HG02973 (cell line): ENCODE data around the gene NBPF26.
A peak's percentile ranks its signal among the peaks of the same experiment; 100 is the strongest.
"Not testable (repeated sequence)": the region's sequence is repeated elsewhere in the genome, so short reads cannot be mapped to it uniquely, and the experiment has no call there.

Experiments used
- ATAC-seq: cut with Tn5 transposase; IDR thresholded peaks from one replicate; pipeline ENCODE4 v1.9.1; 2021; ENCODE audit warnings: moderate library complexity; ENCODE audit not compliant: unreplicated experiment

NBPF26 gene

GRCh38 chr1:120850537-120851421, 127.0 kb downstream of the NBPF26 start:
- ATAC-seq: peak; percentile 84

- not testable (repeated sequence) for ATAC-seq
These were observed 134.4 kb downstream of the NBPF26 start for GRCh38 chr1:120858144-120858543.

- not testable (repeated sequence) for ATAC-seq
These were observed 136.0 kb downstream of the NBPF26 start for GRCh38 chr1:120859615-120860234.

DNA sequence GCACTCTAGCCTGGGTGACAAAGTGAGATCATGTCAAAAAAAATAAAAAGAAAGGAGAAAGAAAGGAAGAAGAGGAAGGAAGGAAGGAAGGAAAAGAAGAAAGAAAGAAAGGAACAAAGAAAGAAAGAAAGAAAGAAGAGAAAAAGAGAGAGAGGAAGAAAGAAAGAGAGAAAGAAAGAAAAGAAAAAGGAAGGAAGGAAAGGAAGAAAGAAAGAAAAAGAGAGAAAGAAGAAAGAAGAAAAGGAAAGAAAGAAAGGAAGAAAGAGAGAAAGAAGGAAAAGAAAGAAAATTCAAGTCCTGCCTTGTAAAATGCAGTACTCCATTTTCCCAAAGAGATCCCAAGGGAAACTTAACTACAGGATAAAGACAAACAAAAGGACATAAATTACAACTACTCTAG, 154.5 kb downstream of the NBPF26 start:
- not testable (repeated sequence) for ATAC-seq

- not testable (repeated sequence) for ATAC-seq
These were observed 156.3 kb downstream of the NBPF26 start for GRCh38 chr1:120880056-120880455.

DNA sequence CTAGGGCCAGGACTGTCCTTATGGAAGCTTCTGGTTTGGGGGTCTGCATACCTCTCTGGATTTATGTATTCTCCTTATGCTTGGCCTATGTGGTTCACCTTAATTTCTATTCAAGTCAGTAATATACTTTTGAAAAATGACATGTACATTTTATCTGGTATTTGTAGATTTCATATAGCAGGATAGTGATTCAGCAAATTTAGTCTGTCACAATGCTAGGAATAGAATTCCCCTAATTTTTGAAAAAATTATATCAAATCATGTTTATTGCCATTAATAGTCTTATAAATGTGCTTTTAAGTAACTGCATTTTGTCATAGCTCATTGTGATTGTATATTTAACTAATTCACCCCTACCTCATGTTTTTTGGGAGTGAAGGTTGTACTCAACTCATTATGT, 158.2 kb downstream of the NBPF26 start:
- not testable (repeated sequence) for ATAC-seq
